Vagina (tissue), 2 donors: Measurements from ENCODE around the gene SULF2.

Experiments
- CTCF ChIP-seq, 3 experiments: fragments of 450-650 bp in 2 of 3; fragments of 200-600 bp in 1 of 3; sonication (generic) in 1 of 3; IDR thresholded peaks; one replicate each; pipeline ENCODE4 v1.5.1; 2017 to 2019; ENCODE audit warnings: antibody characterized with exemption in 3 of 3, mild to moderate bottlenecking in 2 of 3, moderate library complexity in 2 of 3
- POLR2AphosphoS5 ChIP-seq, 2 donors: sonication (generic); formaldehyde crosslinking; IDR thresholded peaks; one replicate each; pipeline ENCODE4 v1.9.0; 2017; ENCODE audit warnings: antibody characterized with exemption in 2 of 2, mild to moderate bottlenecking in 2 of 2, low read depth in 1 of 2; ENCODE audit not compliant: insufficient read depth in 1 of 2

GRCh38 chr20:47719625-47720024, 65.7 kb downstream of the SULF2 start:
- TF ChIP-seq CTCF (IDR thresholded peaks at IDR 0.05) (no peak), POLR2AphosphoS5 (IDR thresholded peaks at IDR 0.05; ENCODE audit: insufficient read depth in 1 of 2, low read depth in 1 of 2) (no peak)
